Small intestine (tissue), 7 donors: ENCODE results near the gene EEPD1. TPM values are rescaled to one million over a fixed set of nuclear protein-coding genes. Genes with fewer than 3 reads are reported as not detected.
"Not testable (repeated sequence)": the region's sequence is repeated elsewhere in the genome, so short reads cannot be mapped to it uniquely, and the experiment has no call there.

Source experiments
- DNase-seq, 2 donors: peaks; one replicate each; pipeline versions ENCODE4 v3.0.0 to v3.0.0-alpha.2; 2013
- FAIRE-seq: peaks from 2 replicates; lab custom pipeline; 2012; peaks lifted over from hg19 to GRCh38; lab: Jason Lieb, UNC
- H3K27ac ChIP-seq, 3 donors: one replicate each; pipeline ENCODE4 v1.5.1; 2013; ENCODE audit warnings: low read length in 2 of 3, mild to moderate bottlenecking in 2 of 3, control low read depth in 1 of 3, inconsistent platforms in 1 of 3, low read depth in 1 of 3, moderate library complexity in 1 of 3
- H3K27me3 ChIP-seq, 3 donors: one replicate each; pipeline ENCODE4 v1.6.1; 2013; ENCODE audit warnings: low read length in 3 of 3, inconsistent platforms in 1 of 3; ENCODE audit not compliant: control insufficient read depth in 3 of 3, insufficient read depth in 3 of 3
- H3K36me3 ChIP-seq, 3 donors: one replicate each; pipeline ENCODE4 v1.6.1; 2013; ENCODE audit warnings: low read length in 3 of 3, inconsistent platforms in 1 of 3, low read depth in 1 of 3, mild to moderate bottlenecking in 1 of 3, moderate library complexity in 1 of 3; ENCODE audit not compliant: control insufficient read depth in 3 of 3, insufficient read depth in 2 of 3
- H3K4me1 ChIP-seq, 3 donors: one replicate each; pipeline ENCODE4 v1.6.1; 2013; ENCODE audit warnings: low read length in 2 of 3, inconsistent platforms in 1 of 3, low read depth in 1 of 3, mild to moderate bottlenecking in 1 of 3, moderate library complexity in 1 of 3; ENCODE audit not compliant: control insufficient read depth in 3 of 3, insufficient read depth in 2 of 3
- H3K4me3 ChIP-seq, 3 donors: one replicate each; pipeline ENCODE4 v1.5.1; 2013; ENCODE audit warnings: low read length in 3 of 3, control low read depth in 1 of 3, inconsistent platforms in 1 of 3, low read depth in 1 of 3, mild to moderate bottlenecking in 1 of 3, moderate library complexity in 1 of 3
- H3K9me3 ChIP-seq, 2 donors: one replicate each; pipeline ENCODE4 v1.6.1; 2013; ENCODE audit warnings: low read depth in 1 of 2, low read length in 1 of 2; ENCODE audit not compliant: control insufficient read depth in 2 of 2, insufficient read depth in 1 of 2
- WGBS, 3 donors: extraction: QIAGEN DNeasy Blood & Tissue Kit; methylation state at CpG; one replicate each; pipeline ENCODE4 v1.1.7; 2013; 5-methylcytosine and 5-hydroxymethylcytosine counted together
- polyA plus RNA-seq, 4 donors: library from polyadenylated mRNA; stranded (reverse) in 3 of 4; unstranded in 1 of 4; fragments of 200-250 nt in 3 of 4; fragments of 120-200 nt in 1 of 4; gene quantifications; one replicate each; pipeline versions ENCODE4 v1.2.1 to v1.2.3, GENCODE V29; 2013
- donor health status: healthy with polysubstance abuse.
- donor health status: control.
- donor health status: control.
- donor health status: Bipolar disorder and iron deficiency.
- donor health status: healthy.

Gene EEPD1
- polyA plus RNA-seq, 4 donors: 6.9 to 175 (median 86.3) TPM

- H3K9me3 ChIP-seq: peaks cover 2 to 9% of the 10 kb centered on the region in 2 donors
- 81 to 98% (median 83%) methylated on average over 4 of the region's 4 CpGs for WGBS, 3 donors
- no peak overlapping the region for H3K4me3 ChIP-seq
- FAIRE-seq (no peak), DNase-seq (no peak)
- H3K36me3 ChIP-seq: no peaks in the 10 kb centered on the region
- no peak overlapping the region for H3K27ac ChIP-seq
- H3K4me1 ChIP-seq: peaks cover 0 to 11% (median 0%) of the 10 kb centered on the region in 3 donors
- H3K27me3 ChIP-seq: no peaks in the 10 kb centered on the region
Observed at GRCh38 chr7:36148422-36149065, 4.5 kb upstream of the EEPD1 start.

GRCh38 chr7:36149240-36149639 is 3.8 kb upstream of the EEPD1 start:
- WGBS, 3 donors: 86 to 100% methylated on average over 1 of the region's 2 CpGs; no CpG with 5 or more reads in 1 of the 3 donors
- peaks cover 0 to 14% (median 3%) of the 10 kb centered on the region in 3 donors for H3K4me1 ChIP-seq
- not testable (repeated sequence) for H3K36me3 ChIP-seq, H3K9me3 ChIP-seq, DNase-seq, H3K27ac ChIP-seq, H3K4me3 ChIP-seq, FAIRE-seq, H3K27me3 ChIP-seq

GRCh38 chr7:36149694-36150452 is 3.2 kb upstream of the EEPD1 start:
- Histone ChIP-seq H3K36me3 (peaks cover 0 to 6% (median 0%) of the 10 kb centered on the region in 3 donors), H3K4me1 (peaks cover 0 to 16% (median 4%) of the 10 kb centered on the region in 3 donors), H3K4me3 (no peak overlapping the region), H3K9me3 (peaks cover 2 to 9% of the 10 kb centered on the region in 2 donors), H3K27ac (no peak overlapping the region), H3K27me3 (no peaks in the 10 kb centered on the region)
- DNase-seq (no peak), FAIRE-seq (no peak)
- 73 to 86% (median 85%) methylated on average over 8 of the region's 8 CpGs for WGBS, 3 donors

GRCh38 chr7:36151921-36152755 is 916 bp upstream of the EEPD1 start:
- H3K36me3 ChIP-seq: peaks cover 0 to 12% (median 0%) of the 10 kb centered on the region in 3 donors
- no peak for FAIRE-seq
- peak overlapping the region; percentile 79 to 95 (median 81) for H3K27ac ChIP-seq
- WGBS, 3 donors: 10 to 29% (median 13%) methylated on average over 30 of the region's 30 CpGs
- H3K4me3 ChIP-seq: peak overlapping the region in 2 of 3 donors; percentile 67 to 97
- H3K27me3 ChIP-seq: no peaks in the 10 kb centered on the region
- H3K9me3 ChIP-seq: peaks cover 2 to 9% of the 10 kb centered on the region in 2 donors
- DNase-seq: peak; percentile 48 to 78
- peaks cover 0 to 28% (median 11%) of the 10 kb centered on the region in 3 donors for H3K4me1 ChIP-seq

GRCh38 chr7:36153571-36154097 is 580 bp downstream of the EEPD1 start:
- Histone ChIP-seq H3K36me3 (peaks cover 0 to 12% (median 0%) of the 10 kb centered on the region in 3 donors), H3K27me3 (no peaks in the 10 kb centered on the region), H3K9me3 (peaks cover 0 to 4% of the 10 kb centered on the region in 2 donors), H3K4me3 (peak overlapping the region; percentile 75 to 97 (median 79)), H3K4me1 (peaks cover 0 to 36% (median 14%) of the 10 kb centered on the region in 3 donors), H3K27ac (peak overlapping the region; percentile 80 to 93 (median 83))
- WGBS, 3 donors: 5 to 6% (median 6%) methylated on average over 31 to 32 of the region's 32 CpGs
- FAIRE-seq (no peak), DNase-seq (peak in 1 of 2 donors; percentile 38)

- no peaks in the 10 kb centered on the region for H3K27me3 ChIP-seq
- 86 to 93% (median 90%) methylated on average over 44 of the region's 44 CpGs for whole genome bisulfite sequencing, 3 donors
- peak overlapping the region; percentile 80 to 93 (median 83) for H3K27ac ChIP-seq
- H3K4me1 ChIP-seq: peaks cover 0 to 36% (median 14%) of the 10 kb centered on the region in 3 donors
- DNase-seq (no peak), FAIRE-seq (no peak)
- H3K36me3 ChIP-seq: peaks cover 0 to 12% (median 0%) of the 10 kb centered on the region in 3 donors
- H3K9me3 ChIP-seq: no peaks in the 10 kb centered on the region
- peak overlapping the region in 2 of 3 donors; percentile 75 to 97 for H3K4me3 ChIP-seq
Observed at GRCh38 chr7:36154255-36155212, 1.5 kb downstream of the EEPD1 start.

GRCh38 chr7:36155811-36156361 is 2.8 kb downstream of the EEPD1 start:
- Histone ChIP-seq H3K36me3 (peaks cover 0 to 12% (median 0%) of the 10 kb centered on the region in 3 donors), H3K4me1 (peaks cover 0 to 44% (median 19%) of the 10 kb centered on the region in 3 donors), H3K4me3 (peak overlapping the region in 2 of 3 donors; percentile 6 to 97), H3K27me3 (no peaks in the 10 kb centered on the region), H3K9me3 (no peaks in the 10 kb centered on the region), H3K27ac (no peak overlapping the region)
- WGBS, 3 donors: 18 to 32% (median 27%) methylated on average over 12 of the region's 12 CpGs
- DNase-seq: peak in 1 of 2 donors; percentile 54
- no peak for FAIRE-seq
